Osteoblast (primary cell): ENCODE measurements around the gene IL36G. TPM values are rescaled to one million over a fixed set of nuclear protein-coding genes. Genes with fewer than 3 reads are reported as not detected.

Experiments
- DNase-seq: peaks from one replicate; pipeline ENCODE4 v3.0.0; 2011; ENCODE audit warnings: low spot score, mixed read lengths; ENCODE audit not compliant: insufficient read length; ENCODE audit errors: missing footprints
- H2AFZ ChIP-seq: 2 replicates; pipeline ENCODE4 v1.6.0; 2011; ENCODE audit warnings: mild to moderate bottlenecking, low read length
- H3K27ac ChIP-seq: 2 replicates; pipeline ENCODE4 v1.5.1; 2011; ENCODE audit warnings: mild to moderate bottlenecking, low read depth, low read length, moderate library complexity
- H3K27me3 ChIP-seq: 2 replicates; pipeline ENCODE4 v1.6.0; 2012; ENCODE audit warnings: mild to moderate bottlenecking, control low read depth, inconsistent platforms, low read length, moderate library complexity; ENCODE audit not compliant: insufficient read depth
- H3K36me3 ChIP-seq: 2 replicates; pipeline ENCODE4 v1.5.1; 2011; ENCODE audit warnings: mild to moderate bottlenecking, low read length, control low read depth, moderate library complexity; ENCODE audit not compliant: insufficient read depth
- H3K4me1 ChIP-seq: 2 replicates; pipeline ENCODE4 v1.5.1; 2011; ENCODE audit warnings: mild to moderate bottlenecking, low read length, control low read depth, moderate library complexity; ENCODE audit not compliant: insufficient read depth
- H3K4me2 ChIP-seq: 2 replicates; pipeline ENCODE4 v1.6.0; 2011; ENCODE audit warnings: mild to moderate bottlenecking, low read length; ENCODE audit not compliant: insufficient read depth
- H3K4me3 ChIP-seq: fragments of 200-600 bp; sonication (generic); 3 replicates; pipeline ENCODE4 v1.5.1; 2012; ENCODE audit warnings: mild to moderate bottlenecking, low read length, inconsistent platforms; ENCODE audit not compliant: insufficient read depth
- H3K79me2 ChIP-seq: 2 replicates; pipeline ENCODE4 v1.6.0; 2012; ENCODE audit warnings: mild to moderate bottlenecking, low read length, control low read depth, inconsistent platforms; ENCODE audit not compliant: insufficient read depth
- H3K9me3 ChIP-seq: 2 replicates; pipeline ENCODE4 v1.5.1; 2011; ENCODE audit warnings: low read depth, low read length, control low read depth
- H4K20me1 ChIP-seq: 2 replicates; pipeline ENCODE4 v1.6.0; 2012; ENCODE audit warnings: mild to moderate bottlenecking, low read length, control low read depth; ENCODE audit not compliant: insufficient read depth
- total RNA-seq: library from RNA; depleted of rRNA; stranded (reverse); fragments of >200 nt; gene quantifications from 2 replicates; pipeline ENCODE4 v1.2.3, GENCODE V29; 2012
- TF ChIP-seq, protein P1 (sequence below): IDR thresholded peaks from 2 replicates; pipeline ENCODE4 v1.5.1; 2011; ENCODE audit warnings: mild to moderate bottlenecking, low read depth, low read length, moderate library complexity; ENCODE audit errors: extremely low read depth

Gene IL36G
- total RNA-seq, 1 donor = not detected

GRCh38 chr2:112995346-112995920, 17.6 kb downstream of the IL36G start:
- TF ChIP-seq, protein P1, sequence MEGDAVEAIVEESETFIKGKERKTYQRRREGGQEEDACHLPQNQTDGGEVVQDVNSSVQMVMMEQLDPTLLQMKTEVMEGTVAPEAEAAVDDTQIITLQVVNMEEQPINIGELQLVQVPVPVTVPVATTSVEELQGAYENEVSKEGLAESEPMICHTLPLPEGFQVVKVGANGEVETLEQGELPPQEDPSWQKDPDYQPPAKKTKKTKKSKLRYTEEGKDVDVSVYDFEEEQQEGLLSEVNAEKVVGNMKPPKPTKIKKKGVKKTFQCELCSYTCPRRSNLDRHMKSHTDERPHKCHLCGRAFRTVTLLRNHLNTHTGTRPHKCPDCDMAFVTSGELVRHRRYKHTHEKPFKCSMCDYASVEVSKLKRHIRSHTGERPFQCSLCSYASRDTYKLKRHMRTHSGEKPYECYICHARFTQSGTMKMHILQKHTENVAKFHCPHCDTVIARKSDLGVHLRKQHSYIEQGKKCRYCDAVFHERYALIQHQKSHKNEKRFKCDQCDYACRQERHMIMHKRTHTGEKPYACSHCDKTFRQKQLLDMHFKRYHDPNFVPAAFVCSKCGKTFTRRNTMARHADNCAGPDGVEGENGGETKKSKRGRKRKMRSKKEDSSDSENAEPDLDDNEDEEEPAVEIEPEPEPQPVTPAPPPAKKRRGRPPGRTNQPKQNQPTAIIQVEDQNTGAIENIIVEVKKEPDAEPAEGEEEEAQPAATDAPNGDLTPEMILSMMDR = no peak
- no peak overlapping the region for H3K4me2 ChIP-seq
- H2AFZ ChIP-seq = no peak overlapping the region
- H3K36me3 ChIP-seq = no peaks in the 10 kb centered on the region
- no peak overlapping the region for H3K4me3 ChIP-seq
- peaks cover 5% of the 10 kb centered on the region for H3K27me3 ChIP-seq
- DNase-seq = no peak
- no peaks in the 10 kb centered on the region for H3K79me2 ChIP-seq
- peaks cover 2% of the 10 kb centered on the region for H3K9me3 ChIP-seq
- no peak overlapping the region for H3K27ac ChIP-seq
- no peaks in the 10 kb centered on the region for H3K4me1 ChIP-seq
- no peaks in the 10 kb centered on the region for H4K20me1 ChIP-seq

DNA sequence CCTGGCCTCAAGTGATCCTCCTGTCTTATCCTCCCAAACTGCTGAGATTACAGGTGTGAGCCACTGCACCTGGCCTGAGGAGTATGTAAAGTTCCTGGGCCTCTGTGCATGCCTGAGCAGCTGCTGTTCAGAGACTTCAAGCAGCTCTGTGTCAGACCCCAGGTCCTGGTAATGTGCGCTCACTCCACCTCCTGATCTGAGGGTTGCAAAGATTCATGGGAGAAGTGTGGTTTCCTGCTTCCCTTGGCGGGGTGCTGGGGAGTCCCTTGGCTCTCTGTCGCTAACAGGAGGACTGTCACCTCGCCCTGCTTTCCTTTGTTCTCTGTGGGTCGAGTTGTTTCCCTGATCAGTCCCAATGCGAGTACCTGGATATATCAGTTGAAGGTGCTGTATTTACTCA, 18.8 kb downstream of the IL36G start:
- H3K79me2 ChIP-seq = no peaks in the 10 kb centered on the region
- TF ChIP-seq, protein P1 = no peak
- no peaks in the 10 kb centered on the region for H3K36me3 ChIP-seq
- H3K9me3 ChIP-seq = peaks cover 2% of the 10 kb centered on the region
- no peaks in the 10 kb centered on the region for H4K20me1 ChIP-seq
- peaks cover 5% of the 10 kb centered on the region for H3K27me3 ChIP-seq
- H3K27ac ChIP-seq = no peak overlapping the region
- H2AFZ ChIP-seq = no peak overlapping the region
- H3K4me3 ChIP-seq = no peak overlapping the region
- no peak overlapping the region for H3K4me2 ChIP-seq
- no peak for DNase-seq
- H3K4me1 ChIP-seq = no peaks in the 10 kb centered on the region

DNA sequence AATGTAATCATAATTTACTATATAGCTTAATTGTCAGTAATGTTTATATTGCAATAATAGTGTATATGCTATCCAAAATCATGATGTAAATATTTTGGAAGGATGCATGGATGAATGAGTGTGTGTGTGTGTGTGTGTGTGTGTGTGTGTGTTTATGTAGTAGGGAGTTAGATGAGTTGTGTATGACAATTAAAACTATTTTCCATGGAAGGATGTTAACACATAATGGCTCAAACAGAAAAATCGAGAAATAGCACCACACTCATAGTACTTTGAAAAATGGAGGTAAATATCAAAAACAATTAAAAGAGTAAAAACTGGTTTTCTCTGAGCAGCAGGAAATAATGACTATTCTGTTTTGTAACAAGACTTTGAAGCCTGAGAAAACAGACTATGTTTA, 19.3 kb downstream of the IL36G start:
- Histone ChIP-seq H3K27me3 (peaks cover 5% of the 10 kb centered on the region), H4K20me1 (no peaks in the 10 kb centered on the region)
- no peak for DNase-seq

DNA sequence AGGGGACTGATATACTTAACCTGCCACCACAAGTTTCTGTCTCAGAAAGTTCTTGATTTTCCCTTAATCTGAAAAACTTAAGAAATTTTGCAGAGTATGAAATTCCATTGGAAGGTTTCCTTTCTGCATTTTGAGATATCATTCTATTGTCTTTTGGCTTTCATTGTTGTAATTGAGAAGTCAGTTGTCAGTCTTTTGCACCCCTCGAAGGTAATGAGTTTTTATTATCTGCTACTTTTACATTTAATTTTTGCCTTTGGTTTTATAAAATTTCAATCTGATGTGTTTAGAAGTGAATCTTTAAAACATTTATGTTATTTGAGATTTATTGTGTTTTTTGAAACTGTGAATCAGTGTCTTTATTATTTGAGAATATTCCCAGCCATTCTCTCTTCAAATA, 22.6 kb downstream of the IL36G start:
- H3K27me3 ChIP-seq = peaks cover 5% of the 10 kb centered on the region
- TF ChIP-seq, protein P1 = no peak
- no peaks in the 10 kb centered on the region for H3K4me1 ChIP-seq
- H3K4me3 ChIP-seq = no peak overlapping the region
- no peak overlapping the region for H2AFZ ChIP-seq
- DNase-seq = no peak
- H3K9me3 ChIP-seq = peaks cover 2% of the 10 kb centered on the region
- H3K36me3 ChIP-seq = no peaks in the 10 kb centered on the region
- no peak overlapping the region for H3K27ac ChIP-seq
- H4K20me1 ChIP-seq = no peaks in the 10 kb centered on the region
- no peaks in the 10 kb centered on the region for H3K79me2 ChIP-seq
- no peak overlapping the region for H3K4me2 ChIP-seq

More for the DNA sequence above, 19.3 kb downstream of the IL36G start:
- no peaks in the 10 kb centered on the region for H3K4me1 ChIP-seq
- H3K27ac ChIP-seq = no peak overlapping the region
- no peaks in the 10 kb centered on the region for H3K79me2 ChIP-seq
- H2AFZ ChIP-seq = no peak overlapping the region
- no peak overlapping the region for H3K4me2 ChIP-seq
- TF ChIP-seq, protein P1 = no peak
- H3K36me3 ChIP-seq = no peaks in the 10 kb centered on the region
- H3K9me3 ChIP-seq = peaks cover 2% of the 10 kb centered on the region
- H3K4me3 ChIP-seq = no peak overlapping the region
